Measurements from ENCODE around the gene AURKA.

Gene AURKA

GRCh38 chr20:56322681-56323080, 69.3 kb downstream of the AURKA start:
- Histone ChIP-seq H3F3A (ENCODE audit: insufficient read depth, low read length) (no peaks in the 10 kb centered on the region), H3K36me3 (ENCODE audit: insufficient read depth, low read length) (no peaks in the 10 kb centered on the region), H3K9me2 (ENCODE audit: low read depth, low read length) (no peaks in the 10 kb centered on the region), H3K79me2 (ENCODE audit: insufficient read depth, low read length) (no peaks in the 10 kb centered on the region), H3K4me2 (ENCODE audit: low read length) (no peak overlapping the region), H3K4me3 (ENCODE audit: low read depth, low read length, poor library complexity, severe bottlenecking) (no peak overlapping the region), H3K27me3 (ENCODE audit: insufficient read depth, low read length) (no peaks in the 10 kb centered on the region; the same call in 1 of the 2 replicates), H3K9ac (ENCODE audit: low read length) (no peak overlapping the region), H3K4me1 (ENCODE audit: insufficient read depth, low read length, severe bottlenecking) (no peaks in the 10 kb centered on the region), H4K20me1 (ENCODE audit: insufficient read depth, low read length) (no peaks in the 10 kb centered on the region), H3K9me3 (ENCODE audit: low read length) (no peaks in the 10 kb centered on the region), H3K27ac (ENCODE audit: low read depth, low read length, poor library complexity, severe bottlenecking) (no peak overlapping the region), H2AFZ (ENCODE audit: low read length) (no peak overlapping the region)
- no peak for TF ChIP-seq CTCF (IDR thresholded peaks at IDR 0.05; ENCODE audit: low read length)

All from OCI-LY1 (cell line).